ENCODE measurements around the gene IFT25.
A peak's percentile ranks its signal among the peaks of the same experiment; 100 is the strongest.

The IFT25 gene

GRCh38 chr1:53945183-53945432 lies 391 bp downstream of the IFT25 start:
- DNase-seq (ENCODE audit: low spot score): no peak
- Histone ChIP-seq H3K27me3 (ENCODE audit: insufficient read depth, poor library complexity, severe bottlenecking) (no peaks in the 10 kb centered on the region), H3K4me3 (ENCODE audit: severe bottlenecking) (peak overlapping the region; percentile 62), H3K9me3 (ENCODE audit: severe bottlenecking) (no peaks in the 10 kb centered on the region), H3K4me1 (ENCODE audit: insufficient read depth, poor library complexity, severe bottlenecking) (peaks cover 4% of the 10 kb centered on the region), H3K27ac (ENCODE audit: poor library complexity, severe bottlenecking) (peak overlapping the region; percentile 73), H3K36me3 (ENCODE audit: low read depth) (peaks cover 29% of the 10 kb centered on the region)
- no peak for TF ChIP-seq CTCF (IDR thresholded peaks at IDR 0.05; ENCODE audit: poor library complexity, severe bottlenecking)
- no peak for ATAC-seq (ENCODE audit: low read depth)

GRCh38 chr1:53944469-53945182 lies 873 bp downstream of the IFT25 start:
- TF ChIP-seq CTCF (IDR thresholded peaks at IDR 0.05; ENCODE audit: poor library complexity, severe bottlenecking): no peak
- H3K9me3 ChIP-seq (ENCODE audit: severe bottlenecking): no peaks in the 10 kb centered on the region
- H3K27me3 ChIP-seq (ENCODE audit: insufficient read depth, poor library complexity, severe bottlenecking): no peaks in the 10 kb centered on the region
- peaks cover 25% of the 10 kb centered on the region for H3K36me3 ChIP-seq (ENCODE audit: low read depth)
- DNase-seq (ENCODE audit: low spot score) (no peak), ATAC-seq (ENCODE audit: low read depth) (no peak)
- H3K27ac ChIP-seq (ENCODE audit: poor library complexity, severe bottlenecking): peak overlapping the region; percentile 73
- peak overlapping the region; percentile 62 for H3K4me3 ChIP-seq (ENCODE audit: severe bottlenecking)
- H3K4me1 ChIP-seq (ENCODE audit: insufficient read depth, poor library complexity, severe bottlenecking): peaks cover 4% of the 10 kb centered on the region

GRCh38 chr1:53943490-53944043 lies 1.9 kb downstream of the IFT25 start:
- H3K36me3 ChIP-seq (ENCODE audit: low read depth): peaks cover 15% of the 10 kb centered on the region
- H3K4me3 ChIP-seq (ENCODE audit: severe bottlenecking): no peak overlapping the region
- ATAC-seq (ENCODE audit: low read depth): no peak
- no peaks in the 10 kb centered on the region for H3K27me3 ChIP-seq (ENCODE audit: insufficient read depth, poor library complexity, severe bottlenecking)
- H3K27ac ChIP-seq (ENCODE audit: poor library complexity, severe bottlenecking): no peak overlapping the region
- TF ChIP-seq CTCF (IDR thresholded peaks at IDR 0.05; ENCODE audit: poor library complexity, severe bottlenecking): no peak
- DNase-seq (ENCODE audit: low spot score): no peak
- H3K4me1 ChIP-seq (ENCODE audit: insufficient read depth, poor library complexity, severe bottlenecking): peaks cover 4% of the 10 kb centered on the region
- no peaks in the 10 kb centered on the region for H3K9me3 ChIP-seq (ENCODE audit: severe bottlenecking)

- no peak for ATAC-seq (ENCODE audit: low read depth)
Observed at GRCh38 chr1:53943090-53943489, 2.4 kb downstream of the IFT25 start.

More at GRCh38 chr1:53943090-53943489, 2.4 kb downstream of the IFT25 start:
- Histone ChIP-seq H3K27me3 (ENCODE audit: insufficient read depth, poor library complexity, severe bottlenecking) (no peaks in the 10 kb centered on the region), H3K4me1 (ENCODE audit: insufficient read depth, poor library complexity, severe bottlenecking) (peaks cover 8% of the 10 kb centered on the region), H3K9me3 (ENCODE audit: severe bottlenecking) (no peaks in the 10 kb centered on the region), H3K4me3 (ENCODE audit: severe bottlenecking) (no peak overlapping the region), H3K27ac (ENCODE audit: poor library complexity, severe bottlenecking) (no peak overlapping the region), H3K36me3 (ENCODE audit: low read depth) (peaks cover 15% of the 10 kb centered on the region)
- no peak for TF ChIP-seq CTCF (IDR thresholded peaks at IDR 0.05; ENCODE audit: poor library complexity, severe bottlenecking)
- no peak for DNase-seq (ENCODE audit: low spot score)

All from RWPE2 (cell line).